Measurements from ENCODE around the gene ZC3H18. TPM values are rescaled to one million over a fixed set of nuclear protein-coding genes. Genes with fewer than 3 reads are reported as not detected.

Gene ZC3H18
- total and polyA plus RNA-seq, 2 of the 4 experiments (the other 2 are of a cell fraction): 3.4 to 21.3 TPM

GRCh38 chr16:88601313-88602036, 31.3 kb downstream of the ZC3H18 start:
- Histone ChIP-seq H3K9me1 (ENCODE audit: insufficient read depth, low read length) (peaks cover 8% of the 10 kb centered on the region; the same call in 1 of the 2 replicates), H3K23ac (ENCODE audit: low read depth, low read length) (no peak overlapping the region), H3K9ac (ENCODE audit: low read depth, low read length) (no peak overlapping the region), H2BK20ac (ENCODE audit: low read depth, low read length) (no peak overlapping the region), H2AK9ac (replicated peaks; ENCODE audit: low read depth, low read length, poor library complexity) (no peak overlapping the region), H4K91ac (ENCODE audit: insufficient read depth, low read depth, low read length) (no peak overlapping the region), H2BK15ac (ENCODE audit: low read depth, low read length) (no peak overlapping the region), H4K5ac (ENCODE audit: low read depth, low read length) (no peak overlapping the region), H3K4ac (ENCODE audit: low read depth, low read length) (no peak overlapping the region), H3K27me3 (ENCODE audit: control insufficient read depth, insufficient read depth, low read length) (no peaks in the 10 kb centered on the region), H3K56ac (ENCODE audit: extremely low read depth, insufficient read depth, low read length) (no peak overlapping the region), H3K4me1 (ENCODE audit: control insufficient read depth, insufficient read depth, low read length) (no peaks in the 10 kb centered on the region), H2AK5ac (ENCODE audit: low read depth, low read length) (no peak overlapping the region), H2BK120ac (ENCODE audit: low read depth, low read length) (no peak overlapping the region), H3K79me1 (ENCODE audit: low read depth in 1 of 2, low read length in 2 of 2) (peaks cover 4 to 58% of the 10 kb centered on the region in 2 experiments; a peak in 3 of 4 replicates), H4K8ac (ENCODE audit: low read depth in 2 of 2, low read length in 2 of 2) (no peak overlapping the region), H3K36me3 (ENCODE audit: control insufficient read depth, insufficient read depth, low read length) (peaks cover 59% of the 10 kb centered on the region), H3K4me2 (ENCODE audit: low read depth, low read length) (no peak overlapping the region), H3K14ac (replicated peaks; ENCODE audit: low read depth, low read length) (no peak overlapping the region), H3K9me3 (ENCODE audit: control insufficient read depth, insufficient read depth, low read length) (no peaks in the 10 kb centered on the region), H2BK5ac (ENCODE audit: low read depth, low read length, poor library complexity, severe bottlenecking) (no peak overlapping the region), H4K20me1 (ENCODE audit: insufficient read depth, low read length) (peaks cover 25% of the 10 kb centered on the region), H3K4me3 (ENCODE audit: insufficient read depth, low read depth, low read length) (no peak overlapping the region), H3K18ac (ENCODE audit: low read depth, low read length) (no peak overlapping the region), H3K27ac (ENCODE audit: insufficient read depth, low read length) (no peak overlapping the region), H2AFZ (replicated peaks; ENCODE audit: low read length, poor library complexity) (no peak overlapping the region)
- BruUV-seq (replicated peaks): no TSS peak
- intact Hi-C loops (cut with micrococcal nuclease) (loop anchor here (2.0 kb wide), 1 partner anchor 29 kb away; no protein-coding TSS in a partner anchor), in situ Hi-C loops (cut with MboI; ENCODE audit: low sequenced_read_pairs) (no loop called here), dilution Hi-C loops (cut with HindIII; ENCODE audit: low sequenced_read_pairs, unreplicated experiment) (no loop called here)
- no CpG with 5 or more reads among the region's 9 CpGs for WGBS, 2 experiments (ENCODE audit: extremely low coverage in 2 of 2, insufficient read length in 1 of 2)
- ATAC-seq (ENCODE audit: low read depth) (no peak), DNase-seq (no peak)
- TF ChIP-seq RCOR1 (IDR thresholded peaks at IDR 0.05; ENCODE audit: insufficient replicate concordance, low read length) (no peak), ELK1 (IDR thresholded peaks at IDR 0.05; ENCODE audit: borderline replicate concordance, low read depth, low read length) (no peak), RFX5 (IDR thresholded peaks at IDR 0.05; ENCODE audit: low read depth, low read length) (no peak), SMC3 (IDR thresholded peaks at IDR 0.05; ENCODE audit: low read depth, low read length) (no peak), RAD21 (IDR thresholded peaks at IDR 0.05; ENCODE audit: low read length) (no peak), BHLHE40 (IDR thresholded peaks at IDR 0.05; ENCODE audit: low read depth, low read length) (no peak), USF2 (IDR thresholded peaks at IDR 0.05; ENCODE audit: low read depth, low read length) (no peak)
- ChIA-PET CTCF (no interaction called here), POLR2A (ENCODE audit: unreplicated experiment) (no interaction called here)
